Stimulated activated CD8-positive, alpha-beta memory T cell treated with anti-CD3 and anti-CD28 coated beads, Interleukin-15, amount 100 ng/mL, for 24 hours (primary cell): ENCODE results near the gene THRAP3.
"Not testable (repeated sequence)": the region's sequence is repeated elsewhere in the genome, so short reads cannot be mapped to it uniquely, and the experiment has no call there.

Experiments
- DNase-seq: peaks from one replicate; pipeline ENCODE4 v3.0.0-alpha.2; 2020; ENCODE audit warnings: low read depth

Gene THRAP3, protein sequence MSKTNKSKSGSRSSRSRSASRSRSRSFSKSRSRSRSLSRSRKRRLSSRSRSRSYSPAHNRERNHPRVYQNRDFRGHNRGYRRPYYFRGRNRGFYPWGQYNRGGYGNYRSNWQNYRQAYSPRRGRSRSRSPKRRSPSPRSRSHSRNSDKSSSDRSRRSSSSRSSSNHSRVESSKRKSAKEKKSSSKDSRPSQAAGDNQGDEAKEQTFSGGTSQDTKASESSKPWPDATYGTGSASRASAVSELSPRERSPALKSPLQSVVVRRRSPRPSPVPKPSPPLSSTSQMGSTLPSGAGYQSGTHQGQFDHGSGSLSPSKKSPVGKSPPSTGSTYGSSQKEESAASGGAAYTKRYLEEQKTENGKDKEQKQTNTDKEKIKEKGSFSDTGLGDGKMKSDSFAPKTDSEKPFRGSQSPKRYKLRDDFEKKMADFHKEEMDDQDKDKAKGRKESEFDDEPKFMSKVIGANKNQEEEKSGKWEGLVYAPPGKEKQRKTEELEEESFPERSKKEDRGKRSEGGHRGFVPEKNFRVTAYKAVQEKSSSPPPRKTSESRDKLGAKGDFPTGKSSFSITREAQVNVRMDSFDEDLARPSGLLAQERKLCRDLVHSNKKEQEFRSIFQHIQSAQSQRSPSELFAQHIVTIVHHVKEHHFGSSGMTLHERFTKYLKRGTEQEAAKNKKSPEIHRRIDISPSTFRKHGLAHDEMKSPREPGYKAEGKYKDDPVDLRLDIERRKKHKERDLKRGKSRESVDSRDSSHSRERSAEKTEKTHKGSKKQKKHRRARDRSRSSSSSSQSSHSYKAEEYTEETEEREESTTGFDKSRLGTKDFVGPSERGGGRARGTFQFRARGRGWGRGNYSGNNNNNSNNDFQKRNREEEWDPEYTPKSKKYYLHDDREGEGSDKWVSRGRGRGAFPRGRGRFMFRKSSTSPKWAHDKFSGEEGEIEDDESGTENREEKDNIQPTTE

GRCh38 chr1:36223996-36224536, at the start of gene THRAP3:
Gene THRAP3 (plus strand): TSS chr1:36224443. CDS start chr1:36282564, 58,121 bp downstream.
- DNase-seq: peak; percentile 98

DNA sequence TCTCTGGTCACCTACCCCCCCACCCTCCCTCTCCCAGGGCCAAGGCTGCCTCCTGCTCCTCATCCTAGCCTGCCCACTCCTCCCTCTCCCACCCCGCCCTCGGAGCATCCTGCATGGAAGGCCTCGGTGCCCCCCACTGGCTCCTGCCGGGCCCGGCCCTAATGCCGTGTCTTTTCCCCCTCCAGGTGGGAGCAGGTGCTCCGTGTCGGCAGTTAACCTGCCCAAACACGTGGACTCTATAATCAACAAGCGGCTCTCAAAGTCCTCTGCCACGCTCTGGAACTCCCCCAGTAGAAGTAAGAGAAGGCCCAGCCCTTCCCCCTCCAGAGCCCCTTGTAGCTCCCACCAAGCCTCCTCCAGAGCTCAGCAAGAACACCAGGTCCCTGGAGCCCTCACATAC, 49.5 kb upstream of the THRAP3 start:
- no peak for DNase-seq

- DNase-seq: no peak
Observed at GRCh38 chr1:36175137-36176095, 48.8 kb upstream of the THRAP3 start.

- DNase-seq: no peak
Observed at GRCh38 chr1:36176106-36176949, 47.9 kb upstream of the THRAP3 start.

- DNase-seq: no peak
Observed at GRCh38 chr1:36177589-36178431, 46.4 kb upstream of the THRAP3 start.

DNA sequence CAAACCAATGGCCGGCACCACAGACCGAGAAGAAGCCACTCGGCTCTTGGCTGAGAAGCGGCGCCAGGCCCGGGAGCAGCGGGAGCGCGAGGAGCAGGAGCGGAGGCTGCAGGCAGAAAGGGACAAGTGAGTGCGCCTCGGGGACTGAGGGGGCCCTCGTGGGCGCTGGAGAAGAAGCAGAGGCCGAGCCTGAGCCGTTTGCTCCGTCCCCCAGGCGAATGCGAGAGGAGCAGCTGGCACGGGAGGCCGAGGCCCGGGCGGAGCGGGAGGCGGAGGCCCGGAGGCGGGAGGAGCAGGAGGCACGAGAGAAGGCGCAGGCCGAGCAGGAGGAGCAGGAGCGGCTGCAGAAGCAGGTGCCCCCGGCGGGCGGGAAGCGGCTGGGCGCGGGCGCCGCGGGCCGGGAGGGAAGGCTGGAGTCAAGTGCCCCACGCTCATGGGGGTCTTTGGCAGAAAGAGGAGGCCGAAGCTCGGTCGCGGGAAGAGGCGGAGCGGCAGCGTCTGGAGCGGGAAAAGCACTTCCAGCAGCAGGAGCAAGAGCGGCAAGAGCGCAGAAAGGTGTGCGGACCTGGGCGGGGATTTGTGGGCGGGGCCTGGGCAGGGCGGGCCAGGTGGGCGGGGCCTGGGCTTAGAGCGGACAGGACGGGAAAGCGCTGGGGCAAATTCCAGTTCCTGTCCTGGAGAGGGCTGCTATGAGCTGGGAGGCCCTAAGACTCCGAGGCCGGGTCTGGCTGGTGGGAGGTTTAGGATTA, 45.6 kb upstream of the THRAP3 start:
- DNase-seq: no peak

GRCh38 chr1:36179220-36179600, 45.0 kb upstream of the THRAP3 start:
- no peak for DNase-seq

DNA sequence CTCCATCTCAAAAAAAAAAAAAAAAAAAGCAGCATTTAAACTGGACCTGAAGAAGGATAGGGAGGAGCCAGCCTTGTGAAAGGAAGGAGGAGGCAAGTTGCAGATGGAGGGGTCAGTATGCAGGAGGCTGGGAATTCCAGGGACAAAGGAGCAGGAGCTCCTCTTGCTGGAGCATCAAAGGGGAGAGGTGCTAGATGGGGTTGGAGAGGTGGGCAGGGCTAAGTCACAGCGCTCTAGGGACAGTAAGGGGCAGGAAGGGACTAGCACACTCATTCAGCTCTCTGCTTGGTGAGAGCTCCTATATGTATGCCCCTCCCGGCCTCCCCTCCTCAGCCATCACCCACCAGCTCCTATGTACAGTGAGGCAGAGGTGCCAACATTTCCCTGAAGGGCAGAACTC, 41.5 kb upstream of the THRAP3 start:
- no peak for DNase-seq

DNA sequence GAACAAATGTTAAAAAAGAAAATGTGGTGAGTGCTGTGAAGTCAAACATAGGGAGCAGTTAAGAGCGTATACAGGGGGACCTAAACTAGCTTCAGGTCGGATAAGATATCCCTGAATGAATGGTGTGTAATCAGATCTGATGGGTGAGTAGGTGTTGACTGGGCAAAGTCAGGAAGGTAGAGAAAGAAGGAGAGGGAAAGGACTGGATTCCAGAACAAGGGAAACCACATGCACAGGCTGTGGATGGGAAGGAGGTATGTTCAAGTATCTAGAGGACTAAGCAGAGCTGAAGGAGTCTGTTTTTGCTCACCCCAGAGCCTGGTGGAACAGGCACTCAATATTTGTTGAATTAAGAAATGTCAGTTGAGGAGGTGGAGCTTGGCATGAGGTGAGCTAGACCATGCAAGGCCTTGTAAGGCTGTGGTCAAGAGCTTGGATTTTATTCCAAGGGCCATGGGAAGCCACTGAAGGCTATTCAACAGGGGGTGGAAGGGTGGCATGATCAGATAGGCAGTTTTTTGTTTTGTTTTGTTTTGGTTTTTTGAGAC, 40.9 kb upstream of the THRAP3 start:
- DNase-seq: no peak

- DNase-seq: peak; percentile 23
Observed at GRCh38 chr1:36187800-36188593, 36.2 kb upstream of the THRAP3 start.

DNA sequence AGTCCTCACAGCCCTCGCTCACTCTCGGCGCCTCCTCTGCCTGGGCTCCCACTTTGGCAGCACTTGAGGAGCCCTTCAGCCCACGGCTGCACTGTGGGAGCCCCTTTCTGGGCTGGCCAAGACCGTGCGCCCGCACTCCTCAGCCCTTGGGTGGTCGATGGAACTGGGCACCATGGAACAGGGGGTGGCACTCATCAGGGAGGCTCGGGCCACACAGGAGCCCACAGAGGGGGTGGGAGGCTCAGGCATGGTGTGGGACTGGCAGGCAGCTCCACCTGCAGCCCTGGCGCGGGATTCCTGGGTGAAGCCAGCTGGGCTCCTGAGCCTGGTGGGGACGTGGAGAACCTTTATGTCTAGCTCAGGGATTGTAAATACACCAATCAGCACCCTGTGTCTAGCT, 27.4 kb upstream of the THRAP3 start:
- not testable (repeated sequence) for DNase-seq

- no peak for DNase-seq
Observed at GRCh38 chr1:36198641-36199040, 25.6 kb upstream of the THRAP3 start.

DNA sequence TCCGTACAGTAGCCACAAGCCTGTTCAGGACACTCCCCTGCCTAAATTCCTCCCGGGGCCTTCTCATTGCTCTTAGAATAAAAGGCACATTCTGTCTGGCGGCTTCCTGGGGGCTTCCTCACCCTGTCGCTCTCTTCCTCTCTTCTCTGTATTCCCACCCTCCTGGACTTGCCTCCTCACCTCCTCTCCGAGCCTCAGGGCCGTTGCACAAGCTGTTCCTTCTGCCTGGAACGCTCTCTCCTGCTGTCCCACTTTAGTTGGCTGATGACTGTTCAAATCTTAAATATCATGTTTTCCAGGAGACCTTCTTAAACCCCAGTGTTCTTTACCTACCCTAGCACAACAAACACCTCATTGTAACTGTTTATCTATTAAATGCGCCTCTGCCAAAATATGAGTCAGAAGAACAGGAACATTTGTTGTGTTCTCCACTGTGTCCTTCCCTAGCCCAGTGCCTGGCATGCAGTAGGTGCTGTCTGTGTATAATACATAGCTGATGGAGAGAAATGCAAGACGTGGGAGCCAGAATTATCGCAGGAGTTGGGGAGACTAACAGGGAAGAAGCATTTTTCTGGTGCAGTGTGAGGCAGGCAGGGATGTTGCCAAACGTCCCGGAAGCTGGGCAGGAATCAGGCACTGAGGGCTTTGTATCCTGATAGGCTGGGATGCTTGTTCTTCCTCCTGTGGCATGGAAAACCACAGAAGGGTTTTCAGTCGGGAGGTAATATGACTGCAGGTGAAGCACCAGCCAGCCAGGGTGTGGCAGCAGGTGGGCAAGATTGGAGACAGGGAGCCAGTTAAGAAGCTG, 24.1 kb upstream of the THRAP3 start:
- DNase-seq: no peak

DNA sequence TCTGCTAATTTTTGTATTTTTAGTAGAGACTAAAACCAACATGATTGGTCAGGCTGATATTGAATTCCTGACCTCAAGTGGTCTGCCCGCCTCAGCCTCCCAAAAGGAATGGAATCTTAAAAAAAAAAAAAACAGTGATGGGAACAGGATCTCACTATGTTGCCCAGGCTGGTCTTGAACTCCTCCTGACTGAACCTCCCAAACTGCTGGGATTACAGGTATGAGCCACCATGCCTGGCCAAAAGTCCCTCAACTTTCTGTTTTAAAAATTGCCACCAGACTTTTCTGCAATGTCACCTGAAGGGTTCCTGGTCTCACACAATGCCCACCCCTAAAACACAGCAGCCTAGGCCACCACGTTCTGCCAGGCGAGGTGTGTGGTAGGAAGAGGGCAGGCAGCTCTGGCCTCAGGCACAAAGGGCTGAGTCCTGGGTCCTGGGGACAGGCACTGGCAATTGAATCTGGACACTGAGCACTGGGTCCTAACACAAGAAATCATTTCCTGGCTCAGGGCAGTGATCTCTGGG, 21.2 kb upstream of the THRAP3 start:
- DNase-seq: no peak

DNA sequence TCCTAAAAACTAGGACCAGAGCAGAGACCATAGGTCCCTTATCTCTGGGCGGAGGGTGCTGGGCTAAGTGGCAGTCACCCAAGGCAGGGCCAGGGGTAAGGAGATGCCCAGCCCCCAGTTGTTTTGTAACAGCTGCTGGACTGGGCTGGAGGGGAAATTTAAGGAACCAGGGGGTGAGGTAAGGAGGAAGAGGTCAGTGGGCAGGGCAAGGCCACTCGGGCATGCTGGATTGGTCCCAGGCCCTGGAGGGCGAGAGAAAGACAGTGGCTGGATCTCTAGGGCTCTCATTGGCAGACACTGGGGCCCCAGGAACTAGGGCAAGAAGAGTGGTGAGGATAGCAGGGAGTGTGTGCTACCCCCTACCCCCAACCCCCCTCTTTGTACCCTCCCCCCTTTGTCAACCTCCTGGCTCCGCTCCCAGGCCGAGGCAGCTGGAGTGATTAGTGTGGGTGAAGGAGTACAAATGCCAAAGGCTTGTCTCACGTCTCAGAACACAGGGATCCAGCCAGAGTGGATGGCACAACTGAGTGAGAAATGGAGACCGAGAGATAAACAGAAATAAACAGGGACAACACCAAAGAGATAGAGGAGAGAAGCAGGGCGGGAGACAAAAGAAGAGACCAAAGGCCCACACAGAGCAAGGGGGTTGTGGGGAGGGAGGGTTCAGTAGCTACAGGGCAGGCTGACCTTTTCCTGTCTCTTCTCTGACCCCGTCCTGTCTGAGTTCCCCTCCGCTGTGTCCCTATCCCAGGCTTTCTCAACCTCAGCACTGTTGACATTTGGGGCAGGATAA, 20.5 kb upstream of the THRAP3 start:
- no peak for DNase-seq
